ENCODE data around the gene DTNA. TPM values are rescaled to one million over a fixed set of nuclear protein-coding genes. Genes with fewer than 3 reads are reported as not detected.

DTNA gene
- total and polyA plus RNA-seq, 2 donors (not counting 1 experiment from before 2014, with no cell fraction given), result 38.8 to 49.8 TPM

- no peaks in the 10 kb centered on the region for H3K36me3 ChIP-seq (ENCODE audit: control insufficient read depth, insufficient read depth, low read length)
- no peak overlapping the region for H3K9ac ChIP-seq (ENCODE audit: insufficient read depth, low read length)
- no peak overlapping the region for H3K4me3 ChIP-seq (replicated peaks in 1 of 4; ENCODE audit: control extremely low read depth in 1 of 4, insufficient read depth in 1 of 4, low read depth in 3 of 4, low read length in 4 of 4)
- TF ChIP-seq EZH2 (IDR thresholded peaks at IDR 0.05; ENCODE audit: low read length, missing control alignments), result no peak
- TF ChIP-seq, protein P1, sequence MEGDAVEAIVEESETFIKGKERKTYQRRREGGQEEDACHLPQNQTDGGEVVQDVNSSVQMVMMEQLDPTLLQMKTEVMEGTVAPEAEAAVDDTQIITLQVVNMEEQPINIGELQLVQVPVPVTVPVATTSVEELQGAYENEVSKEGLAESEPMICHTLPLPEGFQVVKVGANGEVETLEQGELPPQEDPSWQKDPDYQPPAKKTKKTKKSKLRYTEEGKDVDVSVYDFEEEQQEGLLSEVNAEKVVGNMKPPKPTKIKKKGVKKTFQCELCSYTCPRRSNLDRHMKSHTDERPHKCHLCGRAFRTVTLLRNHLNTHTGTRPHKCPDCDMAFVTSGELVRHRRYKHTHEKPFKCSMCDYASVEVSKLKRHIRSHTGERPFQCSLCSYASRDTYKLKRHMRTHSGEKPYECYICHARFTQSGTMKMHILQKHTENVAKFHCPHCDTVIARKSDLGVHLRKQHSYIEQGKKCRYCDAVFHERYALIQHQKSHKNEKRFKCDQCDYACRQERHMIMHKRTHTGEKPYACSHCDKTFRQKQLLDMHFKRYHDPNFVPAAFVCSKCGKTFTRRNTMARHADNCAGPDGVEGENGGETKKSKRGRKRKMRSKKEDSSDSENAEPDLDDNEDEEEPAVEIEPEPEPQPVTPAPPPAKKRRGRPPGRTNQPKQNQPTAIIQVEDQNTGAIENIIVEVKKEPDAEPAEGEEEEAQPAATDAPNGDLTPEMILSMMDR (conservative IDR thresholded peaks at IDR 0.05 in 1 of 2, IDR thresholded peaks at IDR 0.05 in 1 of 2; ENCODE audit: low read depth in 1 of 2, low read length in 2 of 2), result no peak
- H3K27me3 ChIP-seq (ENCODE audit: control insufficient read depth, insufficient read depth, low read length), result no peaks in the 10 kb centered on the region
- H3K4me2 ChIP-seq (ENCODE audit: extremely low read depth, insufficient read depth, low read length), result no peak overlapping the region
- no peak overlapping the region for H3K27ac ChIP-seq (ENCODE audit: insufficient read depth, low read length)
- no peak for DNase-seq (ENCODE audit: low read depth in 2 of 2)
- no peak overlapping the region for H2AFZ ChIP-seq (ENCODE audit: low read length)
- peaks cover 2% of the 10 kb centered on the region for H3K4me1 ChIP-seq (ENCODE audit: control insufficient read depth, extremely low read depth, insufficient read depth, low read length)
- no peaks in the 10 kb centered on the region for H3K79me2 ChIP-seq (ENCODE audit: control insufficient read depth, insufficient read depth, low read length)
- no peaks in the 10 kb centered on the region for H4K20me1 ChIP-seq (ENCODE audit: control insufficient read depth, extremely low read depth, insufficient read depth, low read length)
- H3K9me3 ChIP-seq (ENCODE audit: control insufficient read depth, insufficient read depth, low read depth, low read length), result no peaks in the 10 kb centered on the region
Observed at GRCh38 chr18:34803877-34804400, 93.8 kb downstream of the DTNA start.

- H2AFZ ChIP-seq (ENCODE audit: low read length), result no peak overlapping the region
- H3K27ac ChIP-seq (ENCODE audit: insufficient read depth, low read length), result no peak overlapping the region
- H3K27me3 ChIP-seq (ENCODE audit: control insufficient read depth, insufficient read depth, low read length), result no peaks in the 10 kb centered on the region
- no peaks in the 10 kb centered on the region for H4K20me1 ChIP-seq (ENCODE audit: control insufficient read depth, extremely low read depth, insufficient read depth, low read length)
- TF ChIP-seq, protein P1 (conservative IDR thresholded peaks at IDR 0.05 in 1 of 2, IDR thresholded peaks at IDR 0.05 in 1 of 2; ENCODE audit: low read depth in 1 of 2, low read length in 2 of 2), result no peak
- TF ChIP-seq EZH2 (IDR thresholded peaks at IDR 0.05; ENCODE audit: low read length, missing control alignments), result no peak
- DNase-seq (ENCODE audit: low read depth in 2 of 2), result no peak
- no peaks in the 10 kb centered on the region for H3K9me3 ChIP-seq (ENCODE audit: control insufficient read depth, insufficient read depth, low read depth, low read length)
- H3K4me1 ChIP-seq (ENCODE audit: control insufficient read depth, extremely low read depth, insufficient read depth, low read length), result peaks cover 2% of the 10 kb centered on the region
- H3K79me2 ChIP-seq (ENCODE audit: control insufficient read depth, insufficient read depth, low read length), result no peaks in the 10 kb centered on the region
- no peak overlapping the region for H3K9ac ChIP-seq (ENCODE audit: insufficient read depth, low read length)
- H3K4me3 ChIP-seq (replicated peaks in 1 of 4; ENCODE audit: control extremely low read depth in 1 of 4, insufficient read depth in 1 of 4, low read depth in 3 of 4, low read length in 4 of 4), result no peak overlapping the region
- no peaks in the 10 kb centered on the region for H3K36me3 ChIP-seq (ENCODE audit: control insufficient read depth, insufficient read depth, low read length)
- H3K4me2 ChIP-seq (ENCODE audit: extremely low read depth, insufficient read depth, low read length), result no peak overlapping the region
Observed at GRCh38 chr18:34805103-34805877, 95.2 kb downstream of the DTNA start.

DNA sequence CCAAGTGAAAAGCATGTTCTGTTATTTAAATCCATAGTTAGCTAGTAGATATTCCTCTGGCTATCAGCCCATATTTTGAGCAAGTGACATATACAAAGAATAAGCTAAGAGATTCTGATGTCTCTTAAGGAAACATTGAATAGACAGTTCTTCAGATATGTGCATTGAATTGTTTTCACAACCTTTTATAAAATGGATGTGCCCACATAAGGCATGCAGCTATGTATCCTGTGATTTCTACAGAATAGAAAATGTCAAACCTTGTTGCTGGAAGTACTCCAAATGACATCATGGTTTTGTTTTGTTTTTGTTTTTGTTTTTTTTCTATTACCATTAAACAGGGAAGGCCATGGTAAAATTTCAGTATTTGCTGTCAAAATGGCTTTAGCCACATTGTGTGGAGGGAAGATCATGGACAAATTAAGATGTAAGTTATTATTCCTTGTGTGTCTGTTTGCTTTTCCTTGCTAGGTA lies 95.8 kb downstream of the DTNA start:
- Histone ChIP-seq H3K36me3 (ENCODE audit: control insufficient read depth, insufficient read depth, low read length) (no peaks in the 10 kb centered on the region), H3K9ac (ENCODE audit: insufficient read depth, low read length) (no peak overlapping the region), H3K27me3 (ENCODE audit: control insufficient read depth, insufficient read depth, low read length) (no peaks in the 10 kb centered on the region), H3K79me2 (ENCODE audit: control insufficient read depth, insufficient read depth, low read length) (no peaks in the 10 kb centered on the region), H3K4me1 (ENCODE audit: control insufficient read depth, extremely low read depth, insufficient read depth, low read length) (peaks cover 2% of the 10 kb centered on the region), H3K4me3 (replicated peaks in 1 of 4; ENCODE audit: control extremely low read depth in 1 of 4, insufficient read depth in 1 of 4, low read depth in 3 of 4, low read length in 4 of 4) (no peak overlapping the region), H3K4me2 (ENCODE audit: extremely low read depth, insufficient read depth, low read length) (no peak overlapping the region), H3K9me3 (ENCODE audit: control insufficient read depth, insufficient read depth, low read depth, low read length) (no peaks in the 10 kb centered on the region), H2AFZ (ENCODE audit: low read length) (no peak overlapping the region), H4K20me1 (ENCODE audit: control insufficient read depth, extremely low read depth, insufficient read depth, low read length) (no peaks in the 10 kb centered on the region), H3K27ac (ENCODE audit: insufficient read depth, low read length) (no peak overlapping the region)
- TF ChIP-seq EZH2 (IDR thresholded peaks at IDR 0.05; ENCODE audit: low read length, missing control alignments), result no peak
- TF ChIP-seq, protein P1 (conservative IDR thresholded peaks at IDR 0.05 in 1 of 2, IDR thresholded peaks at IDR 0.05 in 1 of 2; ENCODE audit: low read depth in 1 of 2, low read length in 2 of 2), result no peak
- no peak for DNase-seq (ENCODE audit: low read depth in 2 of 2)

All from fibroblast of lung (primary cell).